Activated T-cell treated with anti-CD3 and anti-CD28 coated beads for 1 hour (primary cell): Measurements from ENCODE around the gene FMO5.
"Not testable (repeated sequence)": the region's sequence is repeated elsewhere in the genome, so short reads cannot be mapped to it uniquely, and the experiment has no call there.

Source experiments
- DNase-seq: peaks from one replicate; pipeline ENCODE4 v3.0.0-alpha.2; 2020; ENCODE audit warnings: low read depth

The FMO5 gene

GRCh38 chr1:147225193-147225730 is at the start of gene FMO5:
FMO5 (minus strand) TSS chr1:147225339; CDS start chr1:147225029, 310 bp downstream.
- DNase-seq, result peak; percentile 19

GRCh38 chr1:147273409-147274336 is 48.5 kb upstream of the FMO5 start:
- DNase-seq, result peak; percentile 1

GRCh38 chr1:147272042-147272441 is 46.9 kb upstream of the FMO5 start:
- no peak for DNase-seq

- no peak for DNase-seq
These were observed 45.6 kb upstream of the FMO5 start for GRCh38 chr1:147270721-147271120.

- DNase-seq, result no peak
These were observed 42.6 kb upstream of the FMO5 start for GRCh38 chr1:147267711-147268110.

- no peak for DNase-seq
These were observed 41.2 kb upstream of the FMO5 start for GRCh38 chr1:147266381-147266780.

GRCh38 chr1:147264158-147264768 is 39.1 kb upstream of the FMO5 start:
- DNase-seq, result no peak

GRCh38 chr1:147260956-147261355 is 35.8 kb upstream of the FMO5 start:
- no peak for DNase-seq

- DNase-seq, result no peak
These were observed 27.4 kb upstream of the FMO5 start for GRCh38 chr1:147252540-147252939.

- DNase-seq, result no peak
These were observed 22.6 kb upstream of the FMO5 start for GRCh38 chr1:147247656-147248238.

GRCh38 chr1:147246910-147247655 is 21.9 kb upstream of the FMO5 start:
- no peak for DNase-seq

- no peak for DNase-seq
These were observed 21.0 kb upstream of the FMO5 start for GRCh38 chr1:147246044-147246690.

- DNase-seq, result no peak
These were observed 20.5 kb upstream of the FMO5 start for GRCh38 chr1:147245586-147246021.

- DNase-seq, result no peak
These were observed 20.0 kb upstream of the FMO5 start for GRCh38 chr1:147245129-147245528.

- DNase-seq, result no peak
These were observed 18.7 kb upstream of the FMO5 start for GRCh38 chr1:147243841-147244240.

- peak; percentile 11 for DNase-seq
These were observed 18.1 kb upstream of the FMO5 start for GRCh38 chr1:147243228-147243685.

- peak; percentile 90 for DNase-seq
These were observed 17.5 kb upstream of the FMO5 start, which contains the start of gene CHD1L for GRCh38 chr1:147242449-147243227. CHD1L (plus strand) TSS chr1:147242684; CDS start chr1:147242704, 20 bp downstream.

GRCh38 chr1:147241934-147242448 is 16.9 kb upstream of the FMO5 start:
- DNase-seq, result no peak

- DNase-seq, result not testable (repeated sequence)
These were observed 15.1 kb upstream of the FMO5 start for GRCh38 chr1:147240131-147240721.
